C4-2B (cell line): Measurements from ENCODE around the gene CASKIN1.

Source experiments
- ZFX ChIP-seq: fragments of 450-650 bp; IDR thresholded peaks from 2 replicates; pipeline ENCODE4 v1.6.1; 2017
- TF ChIP-seq, protein P1 (sequence below): fragments of 450-650 bp; conservative IDR thresholded peaks from 2 replicates; pipeline ENCODE4 v1.5.1; 2017; ENCODE audit warnings: mild to moderate bottlenecking

DNA sequence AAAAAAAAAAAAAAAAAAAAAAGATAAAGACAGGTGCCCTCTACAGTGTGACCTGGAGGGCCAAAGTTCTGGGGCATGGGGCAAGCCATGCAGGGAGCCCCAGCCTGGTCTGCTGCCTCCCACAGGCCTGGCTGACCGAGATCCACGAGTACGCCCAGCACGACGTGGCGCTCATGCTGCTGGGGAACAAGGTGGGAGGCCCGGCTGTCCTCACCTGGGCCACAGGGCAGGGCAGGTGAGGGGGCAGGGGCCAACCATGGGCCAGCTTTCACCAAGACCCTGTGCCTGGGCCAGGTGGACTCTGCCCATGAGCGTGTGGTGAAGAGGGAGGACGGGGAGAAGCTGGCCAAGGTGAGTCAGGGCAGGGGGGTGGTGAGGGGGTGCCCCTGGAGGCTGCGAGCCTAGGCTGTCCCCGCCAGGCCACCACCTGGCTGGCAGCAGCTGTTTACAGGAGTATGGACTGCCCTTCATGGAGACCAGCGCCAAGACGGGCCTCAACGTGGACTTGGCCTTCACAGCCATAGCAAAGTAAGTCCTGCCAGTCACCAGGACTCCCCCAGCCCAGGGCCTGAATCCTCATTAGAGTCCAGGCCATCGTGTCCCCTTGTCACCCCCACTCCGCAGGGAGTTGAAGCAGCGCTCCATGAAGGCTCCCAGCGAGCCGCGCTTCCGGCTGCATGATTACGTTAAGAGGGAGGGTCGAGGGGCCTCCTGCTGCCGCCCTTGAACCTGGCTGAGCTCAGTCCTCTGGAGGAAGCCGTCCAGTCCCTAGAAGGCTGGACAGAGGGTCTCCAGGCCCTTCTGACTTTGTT is 43.5 kb downstream of the CASKIN1 start:
- TF ChIP-seq, protein P1, sequence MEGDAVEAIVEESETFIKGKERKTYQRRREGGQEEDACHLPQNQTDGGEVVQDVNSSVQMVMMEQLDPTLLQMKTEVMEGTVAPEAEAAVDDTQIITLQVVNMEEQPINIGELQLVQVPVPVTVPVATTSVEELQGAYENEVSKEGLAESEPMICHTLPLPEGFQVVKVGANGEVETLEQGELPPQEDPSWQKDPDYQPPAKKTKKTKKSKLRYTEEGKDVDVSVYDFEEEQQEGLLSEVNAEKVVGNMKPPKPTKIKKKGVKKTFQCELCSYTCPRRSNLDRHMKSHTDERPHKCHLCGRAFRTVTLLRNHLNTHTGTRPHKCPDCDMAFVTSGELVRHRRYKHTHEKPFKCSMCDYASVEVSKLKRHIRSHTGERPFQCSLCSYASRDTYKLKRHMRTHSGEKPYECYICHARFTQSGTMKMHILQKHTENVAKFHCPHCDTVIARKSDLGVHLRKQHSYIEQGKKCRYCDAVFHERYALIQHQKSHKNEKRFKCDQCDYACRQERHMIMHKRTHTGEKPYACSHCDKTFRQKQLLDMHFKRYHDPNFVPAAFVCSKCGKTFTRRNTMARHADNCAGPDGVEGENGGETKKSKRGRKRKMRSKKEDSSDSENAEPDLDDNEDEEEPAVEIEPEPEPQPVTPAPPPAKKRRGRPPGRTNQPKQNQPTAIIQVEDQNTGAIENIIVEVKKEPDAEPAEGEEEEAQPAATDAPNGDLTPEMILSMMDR: no peak
- no peak for TF ChIP-seq ZFX
